Hippocampal formation (tissue), 2 donors: ENCODE results near the gene PCDH9.

Experiments used
- DNase-seq, 2 donors: peaks; one replicate each; lab custom pipeline; 2025; lab: John Stamatoyannopoulos, UW

PCDH9 gene

DNA sequence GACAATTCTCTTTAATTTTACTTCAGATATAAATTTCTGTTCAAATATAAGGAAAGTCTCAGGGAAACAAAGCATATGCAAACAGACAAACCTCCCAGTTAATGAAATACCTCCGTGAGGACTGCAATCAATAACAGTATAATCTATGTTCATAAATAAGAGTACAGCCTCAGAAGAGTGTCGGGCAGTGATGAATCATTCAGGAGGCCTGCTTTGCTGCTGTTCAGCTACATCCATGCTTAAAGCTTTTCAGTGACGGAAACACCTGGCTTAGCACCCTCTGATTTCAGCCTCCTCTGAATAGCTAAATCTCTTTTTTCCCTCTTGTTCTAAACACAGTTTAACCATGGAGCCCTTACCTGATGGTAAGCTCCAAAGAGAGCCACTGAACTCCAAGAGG, 69.0 kb downstream of the PCDH9 start:
- DNase-seq, result no peak

DNA sequence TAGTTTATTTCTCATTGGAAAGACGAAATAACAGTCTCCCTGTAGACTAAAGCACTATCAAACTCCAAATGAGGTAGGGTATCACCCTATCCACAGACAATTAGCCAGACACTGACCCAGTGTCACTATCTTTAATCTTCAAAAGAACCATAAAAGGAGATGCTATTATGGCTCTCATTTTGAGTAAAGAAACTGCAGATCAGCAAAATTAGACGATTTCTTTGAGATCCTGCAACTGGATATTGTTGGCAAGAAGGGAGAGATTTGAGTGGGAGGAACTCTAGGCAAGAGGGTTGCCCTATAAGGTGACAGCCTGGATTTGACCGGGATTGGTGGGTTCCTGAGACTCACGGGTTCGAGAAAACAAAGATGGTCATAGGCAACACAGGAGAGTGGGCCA, 71.2 kb downstream of the PCDH9 start:
- DNase-seq, result no peak

DNA sequence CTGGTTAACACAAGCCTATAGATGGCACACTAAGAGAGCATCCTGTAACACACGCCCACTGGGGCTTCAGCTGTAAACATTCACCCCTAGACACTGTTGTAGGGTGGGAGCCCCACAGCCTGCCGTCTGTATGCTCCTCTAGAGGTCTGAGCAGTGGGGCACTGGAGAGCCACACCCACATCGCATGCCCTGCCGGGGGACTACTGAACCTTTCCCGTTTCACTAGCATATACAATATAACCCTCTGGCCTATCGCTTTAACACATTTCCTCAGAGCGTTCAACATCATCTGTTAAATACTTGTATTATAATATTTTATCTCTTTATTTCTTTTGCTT, 73.4 kb downstream of the PCDH9 start:
- DNase-seq, result peak in 1 of 2 donors; percentile 35

DNA sequence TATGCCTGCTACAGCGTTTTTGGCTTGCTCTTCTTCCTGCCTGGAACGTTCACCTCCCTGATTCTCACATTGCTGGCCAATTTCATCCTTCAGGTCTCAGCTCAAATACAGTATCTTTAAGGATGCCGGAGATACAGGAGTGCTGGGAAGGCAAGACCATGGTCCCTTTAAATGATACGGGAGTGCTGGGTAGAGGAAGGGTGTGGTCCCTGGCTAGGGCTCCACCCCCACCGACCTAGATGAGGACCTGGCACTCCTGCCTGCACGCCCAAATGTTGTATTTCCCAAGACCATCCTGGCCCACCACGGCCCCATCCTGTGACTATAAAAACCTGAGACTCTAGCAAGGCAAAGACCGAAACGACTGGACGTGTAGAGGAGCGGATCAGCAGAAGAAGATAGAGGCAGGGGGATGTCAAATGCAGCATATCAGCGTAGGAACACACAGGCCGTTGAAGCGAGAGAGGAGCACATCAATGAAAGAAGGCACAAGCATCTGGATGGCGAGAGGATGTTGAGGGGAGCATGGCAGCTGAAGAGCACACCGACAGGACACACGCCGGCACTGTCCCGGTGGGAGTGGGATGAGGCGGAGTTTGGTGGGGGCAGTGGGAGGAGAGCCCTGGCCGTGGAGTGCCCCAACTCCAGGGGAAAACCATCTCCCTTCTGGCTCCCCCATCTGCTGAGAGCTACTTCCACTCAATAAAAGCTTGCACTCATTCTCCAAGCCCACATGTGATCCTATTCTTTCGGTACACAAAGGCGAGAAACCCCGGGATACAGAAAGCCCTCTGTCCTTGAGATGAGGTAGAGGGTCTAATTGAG, 74.0 kb downstream of the PCDH9 start:
- no peak for DNase-seq

DNA sequence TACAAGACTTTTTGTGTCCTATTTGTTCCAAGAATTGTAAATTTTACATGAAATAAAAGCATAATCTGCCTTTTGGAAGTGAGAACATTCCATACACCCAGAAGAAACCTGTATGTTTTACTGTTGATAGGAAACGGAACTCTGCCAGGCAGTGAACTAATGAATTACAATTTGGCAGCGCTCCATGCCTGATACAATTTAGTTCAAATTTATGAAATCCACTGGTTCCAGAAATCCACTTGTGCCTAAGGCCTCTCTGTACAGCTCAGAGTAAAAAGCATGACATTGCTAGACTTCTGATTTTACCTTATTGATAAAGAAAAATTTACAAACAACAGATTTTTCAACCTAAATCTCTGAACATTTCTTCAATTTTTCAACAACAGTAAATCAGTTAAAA, 78.1 kb downstream of the PCDH9 start:
- no peak for DNase-seq

DNA sequence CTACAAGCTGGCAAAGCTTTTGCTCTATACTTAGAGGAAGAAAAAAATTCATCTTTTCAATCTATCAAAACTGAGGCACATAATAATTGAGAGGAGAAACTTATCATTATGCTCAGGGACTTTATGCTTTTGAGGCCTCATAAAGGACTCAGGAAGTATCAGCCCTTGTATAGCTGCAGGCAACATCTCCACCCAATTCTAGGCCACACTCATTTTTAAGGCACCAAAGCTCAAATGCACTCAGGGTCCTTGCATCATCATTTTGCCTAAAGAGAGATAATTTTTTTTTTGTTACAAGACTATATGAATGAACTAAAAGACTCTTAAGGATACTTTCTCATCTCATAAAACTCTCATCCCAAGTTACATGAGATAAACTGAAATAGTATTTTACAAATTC, 78.5 kb downstream of the PCDH9 start:
- no peak for DNase-seq

DNA sequence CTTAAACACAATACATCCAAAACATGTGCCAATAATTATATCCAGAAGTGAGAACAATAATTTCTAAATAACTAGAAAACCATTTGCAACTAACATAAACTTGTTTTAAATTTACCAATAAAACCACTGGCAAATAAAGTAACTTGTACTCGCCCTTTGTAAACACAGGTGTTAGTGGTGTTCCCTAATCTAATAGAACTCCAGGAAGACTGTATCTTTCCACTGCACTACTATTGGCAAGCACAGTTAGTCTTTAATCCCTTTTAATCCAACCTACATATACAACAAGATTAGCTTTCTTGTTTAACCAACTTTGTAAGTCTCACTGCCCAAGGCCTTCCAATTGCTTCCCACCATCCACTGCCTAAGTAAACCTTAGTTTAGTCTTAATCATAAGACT, 79.5 kb downstream of the PCDH9 start:
- DNase-seq, result no peak

DNA sequence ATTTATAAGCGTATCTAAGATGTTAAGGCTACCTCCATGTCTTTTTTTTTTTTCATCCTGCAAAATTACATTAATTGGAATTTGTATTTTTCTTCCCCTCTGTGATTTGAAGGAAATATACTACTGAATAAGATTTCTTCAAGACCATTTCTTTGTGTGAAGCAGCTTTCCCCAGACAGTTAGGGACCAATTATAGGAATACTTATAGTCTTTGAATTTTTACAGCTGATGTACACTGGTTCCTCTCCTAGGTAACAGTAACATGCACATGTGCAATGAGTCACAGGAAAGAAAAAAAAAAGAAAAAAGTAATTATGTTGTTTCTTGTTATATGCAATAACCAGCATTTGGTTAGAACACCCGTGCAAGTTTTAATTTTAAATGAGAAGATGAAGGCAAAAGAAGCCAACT, 82.0 kb downstream of the PCDH9 start:
- no peak for DNase-seq

DNA sequence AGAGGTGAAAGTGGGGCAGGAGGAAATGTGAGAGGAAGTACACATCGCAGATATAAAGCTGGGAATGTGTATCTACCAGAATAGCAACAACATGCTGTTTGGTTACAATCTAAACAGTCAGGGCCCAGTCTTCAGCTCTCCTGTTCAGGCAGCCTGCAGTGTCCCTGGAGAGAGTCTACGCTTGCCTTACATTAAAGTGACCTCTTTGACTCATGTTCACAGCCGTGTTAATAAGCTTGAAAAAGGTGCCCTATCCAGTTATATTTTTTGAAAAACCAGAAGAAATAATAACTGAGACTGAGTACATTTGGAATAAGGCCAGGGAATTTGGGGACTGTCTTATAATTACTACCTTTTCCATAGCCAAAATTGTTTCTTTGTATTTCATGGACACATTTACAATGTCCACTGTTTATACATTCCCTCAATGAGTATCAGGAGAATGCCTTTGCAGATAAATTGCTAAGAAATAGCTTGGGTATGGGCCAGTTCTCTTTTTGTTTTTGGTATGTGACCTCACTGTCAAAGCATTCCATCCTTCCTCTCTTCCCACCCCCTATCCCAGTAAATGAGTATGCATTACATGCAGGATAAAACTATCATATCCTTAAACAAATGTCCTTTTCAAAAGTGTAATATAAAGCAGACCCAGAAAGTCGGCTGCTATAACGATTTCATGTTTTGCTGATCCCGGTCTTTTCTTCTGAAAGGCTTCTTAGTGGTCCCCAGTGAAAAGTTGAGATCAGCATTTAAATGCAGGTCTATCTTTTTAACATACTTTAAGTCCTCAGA, 82.6 kb downstream of the PCDH9 start:
- no peak for DNase-seq

DNA sequence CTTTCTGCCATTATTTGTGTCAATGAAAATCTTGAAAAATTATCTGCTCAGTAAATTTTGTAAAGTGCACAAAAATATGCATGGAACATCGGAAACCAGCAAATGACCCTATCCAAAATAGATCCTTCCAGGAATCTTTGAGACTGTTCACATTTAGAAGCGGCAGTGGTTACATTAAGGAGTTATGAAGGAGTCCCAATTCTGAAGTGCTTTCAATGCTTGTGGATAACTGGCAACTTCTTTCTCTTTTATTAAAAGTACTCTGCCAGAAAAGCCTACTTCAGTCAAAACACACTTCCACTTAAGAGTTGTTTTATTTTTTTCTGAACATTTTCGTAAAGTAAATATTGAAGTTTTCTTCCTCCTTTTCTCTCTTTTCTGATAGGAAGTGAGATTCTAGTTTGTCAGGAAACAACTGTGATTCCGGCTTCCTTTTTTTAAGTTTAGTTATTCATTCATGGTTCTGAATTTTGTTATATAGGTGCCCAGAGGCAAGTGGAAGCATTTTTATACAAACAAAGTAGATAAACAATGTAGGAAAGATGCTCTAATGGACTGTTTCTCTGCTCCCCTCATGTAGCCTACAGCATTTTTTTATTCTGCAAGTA, 83.5 kb downstream of the PCDH9 start:
- no peak for DNase-seq

DNA sequence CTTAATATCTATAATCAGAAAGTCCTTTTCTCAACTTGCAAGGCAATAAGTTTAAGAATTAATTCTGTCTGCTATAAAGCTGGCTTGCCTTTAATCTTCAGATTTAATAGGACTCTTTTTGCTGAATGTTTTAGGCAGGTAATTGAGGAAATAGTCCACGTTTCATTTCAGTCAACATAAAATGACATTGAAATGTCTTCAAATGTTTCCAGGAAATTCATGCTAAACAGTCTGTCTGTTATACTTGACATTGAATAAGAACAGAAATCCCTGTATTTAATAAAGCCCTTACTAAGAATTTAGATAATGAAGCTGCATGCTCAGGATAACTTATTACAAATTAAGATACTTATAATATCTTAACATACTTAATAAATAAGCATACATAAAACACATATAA, 84.2 kb downstream of the PCDH9 start:
- no peak for DNase-seq

DNA sequence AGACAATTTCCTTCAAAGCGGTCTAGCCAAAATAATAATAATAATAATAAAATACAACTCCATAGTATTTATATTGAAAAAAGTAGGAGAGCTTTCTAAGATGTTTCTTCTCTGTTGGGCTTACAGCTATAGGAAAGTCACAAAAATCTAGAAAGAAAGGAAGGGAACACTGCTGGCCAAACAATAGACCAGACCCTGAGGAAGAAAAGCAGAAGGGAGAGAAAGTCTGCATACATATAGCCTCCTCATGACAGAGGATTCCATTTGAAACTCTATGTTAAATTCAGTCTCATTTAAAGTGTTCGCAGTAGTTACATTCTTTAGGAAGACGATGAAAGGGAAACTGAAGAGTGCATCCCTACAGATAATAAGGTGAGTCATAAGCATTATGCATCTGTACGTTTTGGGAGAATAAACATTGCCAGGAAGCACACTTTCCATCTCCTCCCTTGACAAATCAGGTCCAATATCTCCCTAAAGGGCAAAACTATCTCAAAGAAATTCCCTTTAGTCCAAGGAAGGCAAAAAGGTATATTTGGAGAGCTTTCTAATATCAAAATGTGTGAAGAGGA, 86.5 kb downstream of the PCDH9 start:
- no peak for DNase-seq

DNA sequence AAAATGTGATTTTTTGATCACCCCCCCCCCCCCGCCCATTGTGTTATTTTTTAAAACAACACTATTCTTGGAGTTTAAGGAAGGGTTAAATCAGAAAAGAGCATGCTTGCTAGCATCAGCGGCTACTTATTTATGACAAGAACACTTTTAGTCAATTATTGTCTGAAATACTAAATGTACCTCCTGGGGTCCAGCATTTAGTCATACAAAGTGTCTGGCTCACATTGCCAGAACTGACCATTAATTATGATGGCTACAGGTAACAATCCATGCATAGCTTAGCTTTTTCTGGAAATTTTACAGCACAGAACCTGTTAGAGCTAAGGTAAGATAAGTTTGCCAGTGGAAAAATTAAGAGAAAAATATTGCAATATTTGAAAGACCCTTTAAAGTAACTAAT, 90.1 kb downstream of the PCDH9 start:
- no peak for DNase-seq

DNA sequence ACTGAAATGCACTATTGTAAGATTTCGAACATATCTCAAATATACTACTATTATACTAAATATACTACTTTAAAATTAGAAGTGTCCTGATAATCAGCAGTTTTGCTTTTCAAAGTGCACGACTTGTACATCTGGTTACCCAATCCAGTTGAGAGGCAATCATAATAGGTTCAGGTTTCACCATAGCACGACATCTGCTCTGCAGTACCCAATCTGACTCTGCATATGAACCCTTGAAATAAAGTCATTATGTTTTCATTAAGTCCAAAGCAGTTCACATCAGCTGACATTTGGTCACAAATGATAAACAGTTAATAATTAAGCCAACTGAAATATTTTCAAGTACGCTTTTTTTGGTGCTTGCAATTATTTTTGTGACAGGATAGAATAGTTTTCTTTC, 90.6 kb downstream of the PCDH9 start:
- no peak for DNase-seq

DNA sequence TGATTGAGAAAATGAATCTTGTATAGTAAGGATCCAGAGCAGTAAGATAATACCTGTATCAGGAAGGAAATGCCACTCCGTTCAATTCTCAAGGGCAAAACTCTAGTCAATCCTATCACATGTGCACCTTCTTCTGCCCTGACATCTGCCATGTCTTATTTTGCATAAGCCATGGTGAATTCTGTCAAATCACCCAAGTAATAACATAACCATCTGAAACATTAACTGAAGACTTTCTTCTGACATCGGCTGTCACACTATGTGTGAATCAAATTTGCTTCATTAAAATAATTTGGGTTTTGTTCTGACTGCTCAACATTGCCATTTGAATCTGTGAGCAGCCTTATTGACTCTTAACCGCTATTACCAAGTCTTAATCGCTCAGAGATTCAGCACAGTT, 91.2 kb downstream of the PCDH9 start:
- DNase-seq, result no peak

DNA sequence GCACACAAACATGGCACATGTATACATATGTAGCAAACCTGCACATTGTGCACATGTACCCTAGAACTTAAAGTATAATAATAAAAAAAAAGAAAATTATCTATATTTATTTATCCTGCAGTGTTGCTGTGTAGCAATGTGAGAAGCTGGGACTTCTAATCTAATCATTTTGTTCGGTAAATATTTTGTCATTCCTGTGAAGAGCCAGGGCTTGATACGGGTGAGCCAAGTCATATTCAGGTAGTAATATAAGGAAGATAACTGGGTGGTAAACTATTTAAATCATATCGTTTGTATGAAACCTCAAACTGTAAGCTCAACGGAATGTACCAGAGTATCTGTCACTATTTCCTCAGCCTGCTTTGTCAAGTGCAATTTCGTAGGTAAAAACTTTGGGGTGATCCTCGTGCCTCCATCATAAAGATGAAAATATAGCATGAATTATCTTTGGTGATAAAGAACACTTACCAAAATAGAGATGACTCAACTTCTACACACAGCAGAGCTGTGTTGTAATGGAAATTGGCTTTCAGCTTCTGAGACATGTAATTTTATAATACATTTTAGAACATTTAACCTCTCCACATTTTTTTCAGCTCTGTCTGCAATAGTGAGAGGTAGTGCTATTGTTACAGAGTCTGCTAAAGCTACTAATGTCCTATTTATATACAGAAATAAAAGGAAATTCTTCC, 92.9 kb downstream of the PCDH9 start:
- DNase-seq, result no peak

DNA sequence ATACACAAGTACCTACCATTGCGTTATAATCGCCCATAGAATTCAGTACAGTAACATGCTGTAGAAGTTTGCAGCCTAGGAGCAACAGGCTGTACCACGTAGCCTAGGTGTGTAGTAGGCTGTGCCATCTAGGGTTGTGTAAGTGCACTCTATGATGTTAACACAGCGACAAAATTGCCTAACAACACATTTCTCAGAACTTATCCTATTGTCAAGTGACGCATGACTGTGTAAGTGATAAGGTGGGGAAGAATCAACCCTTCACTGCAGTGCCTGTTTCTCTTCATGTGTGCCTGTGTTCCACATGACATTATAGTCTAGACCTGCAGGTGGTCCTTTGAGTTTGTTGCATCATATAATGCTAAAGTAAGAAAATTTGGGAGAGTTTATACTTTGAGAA, 94.0 kb downstream of the PCDH9 start:
- no peak for DNase-seq

DNA sequence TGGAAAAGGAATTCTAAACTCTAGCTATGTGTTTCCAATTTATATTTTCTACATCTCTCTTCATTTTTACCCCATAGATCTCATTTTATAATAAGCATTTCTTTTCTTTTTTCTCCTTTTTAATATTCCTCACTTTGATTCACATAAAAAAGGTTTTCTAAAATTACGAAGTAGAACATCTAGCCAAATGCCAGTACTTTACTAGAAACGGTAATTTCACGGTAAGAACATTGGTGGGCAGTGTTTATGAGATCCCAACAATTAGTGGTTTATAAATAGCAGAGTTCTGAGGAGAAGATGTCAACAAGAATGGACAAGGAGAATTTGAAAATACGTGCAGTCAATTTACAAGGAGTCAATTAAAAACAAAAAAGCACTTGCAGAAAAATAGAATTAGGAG, 94.8 kb downstream of the PCDH9 start:
- DNase-seq, result no peak

DNA sequence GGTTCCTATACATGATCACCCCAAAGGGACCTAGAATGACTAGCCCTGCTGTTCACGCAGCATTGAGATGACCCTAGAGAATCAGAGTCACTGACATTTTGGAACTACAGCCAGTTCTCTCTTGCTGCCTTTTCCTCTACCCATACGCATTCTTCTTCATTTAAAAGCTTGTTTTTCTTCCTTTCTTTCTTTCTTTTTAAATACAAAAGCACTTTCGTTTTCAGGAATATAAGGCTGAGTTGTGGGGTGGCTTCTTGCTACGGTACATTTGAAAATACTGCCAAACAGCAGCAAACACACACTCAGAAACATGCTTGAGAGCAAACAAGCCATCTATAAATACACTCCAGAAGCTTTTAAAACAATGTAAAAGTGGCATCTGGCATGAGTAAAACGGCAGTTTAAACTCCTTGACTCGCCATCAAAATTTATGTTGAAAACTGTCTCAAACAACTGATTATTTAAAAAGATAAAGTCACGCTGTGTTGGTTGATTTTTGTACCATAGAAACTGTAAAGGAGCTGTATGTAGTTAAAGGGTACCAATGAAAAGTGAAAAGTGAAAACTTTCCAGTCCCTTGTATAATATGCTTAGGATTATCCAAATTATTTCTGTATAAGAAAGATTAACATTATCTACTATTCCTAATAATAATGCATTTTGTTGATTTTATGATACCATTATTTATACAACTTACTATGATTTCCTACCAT, 95.6 kb downstream of the PCDH9 start:
- DNase-seq, result no peak

DNA sequence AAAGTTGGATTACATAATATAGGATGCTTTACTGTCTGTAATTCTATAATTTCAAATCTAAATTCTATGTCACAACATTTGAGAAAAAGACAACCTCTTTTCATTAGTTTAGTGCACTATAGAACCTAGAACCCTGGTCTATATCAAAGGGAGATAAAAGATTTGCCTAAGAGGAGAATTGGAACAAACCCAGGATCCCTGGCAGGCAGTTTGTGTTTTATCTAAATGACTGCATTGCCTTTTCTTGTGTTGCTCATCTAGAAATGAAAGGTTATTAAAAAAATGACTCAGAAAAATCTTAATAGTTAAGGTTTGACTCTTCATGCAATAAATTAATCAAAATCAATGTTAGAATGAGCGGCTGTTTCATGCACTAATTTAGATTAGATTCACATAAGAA, 96.7 kb downstream of the PCDH9 start:
- no peak for DNase-seq

DNA sequence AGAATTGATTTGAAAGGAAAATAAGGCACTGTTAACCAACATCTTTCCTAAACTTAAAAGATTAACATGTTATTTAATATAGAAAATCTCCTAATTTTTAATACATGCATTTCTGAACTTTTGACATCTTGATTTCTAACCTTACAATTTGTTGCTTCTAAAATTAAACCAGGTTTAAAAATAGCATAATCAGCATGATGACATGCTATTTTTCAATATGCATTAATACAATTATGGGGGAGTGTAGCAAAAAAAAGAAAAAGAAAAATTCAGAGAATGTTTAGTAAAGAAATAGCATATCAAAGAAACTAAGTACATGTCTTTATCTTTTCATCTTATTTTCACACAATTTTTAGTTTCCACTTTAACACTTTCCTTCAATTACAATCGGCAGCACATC, 98.7 kb downstream of the PCDH9 start:
- no peak for DNase-seq

DNA sequence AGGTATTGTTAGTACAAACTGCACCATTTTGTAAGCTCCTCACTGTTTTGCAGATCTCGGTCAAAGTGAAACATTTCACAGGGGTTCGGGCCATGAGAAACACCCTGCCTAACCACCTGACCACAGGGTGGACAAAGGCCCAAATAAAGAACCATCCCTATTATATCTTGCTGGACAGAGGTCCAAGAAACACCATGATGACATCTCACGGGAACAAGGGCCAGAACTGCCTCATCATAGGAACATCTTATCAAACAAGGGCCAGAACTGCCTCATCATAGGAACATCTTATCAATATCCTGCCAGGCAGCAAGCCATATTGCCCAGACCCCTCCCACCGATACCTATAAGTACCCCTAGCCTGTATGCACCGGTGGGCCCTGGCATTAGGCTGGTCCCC, 99.7 kb downstream of the PCDH9 start:
- no peak for DNase-seq
